Dedifferentiated amniotic fluid mesenchymal stem cell (primary cell): ENCODE data around the gene GSTM5.
"Not testable (repeated sequence)": the region's sequence is repeated elsewhere in the genome, so short reads cannot be mapped to it uniquely, and the experiment has no call there.

Source experiments
- DNase-seq: peaks from one replicate; pipeline ENCODE4 v3.0.0-alpha.2; 2016; ENCODE audit errors: extremely low spot score

Gene GSTM5

DNA sequence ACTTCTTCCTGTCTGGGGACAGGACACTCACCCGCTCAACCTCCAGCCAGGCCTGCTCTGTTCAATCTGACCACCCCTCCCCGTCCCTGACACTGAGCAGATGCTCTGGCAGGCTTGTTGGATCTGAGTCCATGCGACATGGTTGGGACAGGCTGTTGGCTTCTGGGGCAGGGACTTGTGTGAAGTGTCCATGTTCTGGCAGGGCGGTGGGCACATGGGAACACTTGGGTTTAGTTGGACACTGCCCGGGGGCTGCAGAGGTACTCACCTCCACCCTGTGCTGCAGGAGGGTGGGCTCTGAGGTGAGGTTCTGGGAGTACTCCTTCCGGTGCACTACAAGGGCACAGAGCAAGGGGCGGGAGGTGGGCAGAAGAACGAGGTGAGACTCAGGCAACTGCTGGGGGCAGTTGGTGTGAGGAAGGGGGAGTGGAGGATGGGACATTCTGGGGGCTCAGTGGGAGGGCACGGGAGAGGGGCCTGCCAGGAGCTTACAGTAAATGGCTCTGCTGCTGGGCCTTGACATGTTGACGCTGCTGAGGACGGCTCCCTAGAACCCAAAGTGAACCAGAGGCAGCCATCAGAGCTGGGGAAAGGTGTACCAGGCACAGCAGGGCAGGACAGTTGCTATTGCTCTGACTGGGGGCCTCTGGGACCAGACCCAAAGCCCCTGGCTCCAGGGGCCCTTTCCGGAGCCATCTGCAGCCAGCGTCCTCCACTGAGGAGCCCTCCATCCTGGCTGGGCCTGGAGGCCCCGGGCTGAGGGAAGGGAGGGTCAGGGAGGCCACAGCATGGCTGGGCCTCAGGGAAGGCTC, 49.4 kb downstream of the GSTM5 start:
- no peak for DNase-seq

DNA sequence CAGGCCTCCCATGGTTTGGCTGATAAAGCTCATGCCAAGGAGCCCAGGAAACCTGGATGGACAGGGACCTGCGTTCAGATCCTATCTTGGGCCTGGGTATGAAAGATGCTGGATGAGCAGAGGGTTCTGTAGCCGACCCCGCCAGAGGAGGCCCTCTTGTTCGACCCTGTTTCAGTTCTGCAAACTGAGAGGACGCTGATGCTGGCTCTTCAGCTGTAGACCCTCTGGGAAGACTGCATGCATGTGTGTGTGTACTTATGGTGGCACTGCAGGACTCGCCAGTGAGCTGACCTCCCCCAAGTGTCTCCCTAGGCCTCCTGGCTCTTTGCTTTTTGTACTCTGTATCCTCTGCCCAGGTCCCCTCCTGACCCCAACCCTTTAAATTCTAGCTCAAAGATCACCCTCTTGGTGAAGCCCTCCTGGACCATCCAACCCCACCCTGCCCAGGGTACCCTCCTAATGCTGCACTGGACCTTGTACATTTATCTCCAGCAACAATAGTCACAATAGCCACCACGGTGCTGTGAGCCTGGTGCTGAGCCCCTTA, 50.1 kb downstream of the GSTM5 start:
- DNase-seq: no peak

- DNase-seq: no peak
Measured at GRCh38 chr1:109762821-109763645, 51.0 kb downstream of the GSTM5 start.

DNA sequence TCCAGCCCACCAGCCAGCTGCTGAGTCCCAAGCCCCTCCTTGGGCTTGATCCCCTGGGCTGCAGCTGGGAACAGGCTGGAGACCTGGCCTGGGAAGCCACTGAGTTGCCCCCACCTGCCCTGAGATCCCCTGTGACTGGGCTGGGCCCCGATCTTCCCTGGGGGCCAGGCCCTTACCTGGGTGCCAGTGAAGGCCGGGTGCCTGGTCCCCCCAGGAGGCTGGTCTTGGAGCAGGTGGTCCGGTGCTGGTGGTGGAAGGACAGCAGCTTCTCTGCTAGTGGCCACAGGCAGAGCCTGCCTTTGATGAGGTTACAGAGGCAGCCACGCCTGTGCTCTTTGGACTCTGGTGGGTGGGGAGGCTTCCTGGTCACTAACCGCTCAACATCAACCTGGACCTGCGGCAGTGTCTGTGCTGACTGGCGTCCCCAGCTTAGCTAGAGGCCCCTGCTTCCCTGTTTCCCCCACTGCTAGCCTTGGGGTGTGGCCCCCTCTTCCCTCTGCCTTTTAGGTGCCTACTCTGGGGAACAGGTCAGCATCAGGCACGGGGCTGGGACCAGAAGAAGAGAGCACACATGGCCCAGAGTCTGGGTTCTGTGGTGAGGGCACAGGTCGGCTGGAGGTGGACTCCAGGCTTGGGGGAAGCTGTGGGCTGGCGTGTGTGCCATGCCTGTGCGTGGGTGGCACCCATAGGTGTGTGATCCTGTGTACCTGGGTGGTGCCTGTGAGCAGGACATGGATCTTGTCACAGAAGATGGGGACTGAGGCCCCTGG, 51.8 kb downstream of the GSTM5 start, which contains the start of gene EPS8L3:
TSS of gene EPS8L3 (minus strand) at position 278 of the 770 bp plus-strand sequence. CDS start 2,174 bp downstream, outside the sequence.
- no peak for DNase-seq

DNA sequence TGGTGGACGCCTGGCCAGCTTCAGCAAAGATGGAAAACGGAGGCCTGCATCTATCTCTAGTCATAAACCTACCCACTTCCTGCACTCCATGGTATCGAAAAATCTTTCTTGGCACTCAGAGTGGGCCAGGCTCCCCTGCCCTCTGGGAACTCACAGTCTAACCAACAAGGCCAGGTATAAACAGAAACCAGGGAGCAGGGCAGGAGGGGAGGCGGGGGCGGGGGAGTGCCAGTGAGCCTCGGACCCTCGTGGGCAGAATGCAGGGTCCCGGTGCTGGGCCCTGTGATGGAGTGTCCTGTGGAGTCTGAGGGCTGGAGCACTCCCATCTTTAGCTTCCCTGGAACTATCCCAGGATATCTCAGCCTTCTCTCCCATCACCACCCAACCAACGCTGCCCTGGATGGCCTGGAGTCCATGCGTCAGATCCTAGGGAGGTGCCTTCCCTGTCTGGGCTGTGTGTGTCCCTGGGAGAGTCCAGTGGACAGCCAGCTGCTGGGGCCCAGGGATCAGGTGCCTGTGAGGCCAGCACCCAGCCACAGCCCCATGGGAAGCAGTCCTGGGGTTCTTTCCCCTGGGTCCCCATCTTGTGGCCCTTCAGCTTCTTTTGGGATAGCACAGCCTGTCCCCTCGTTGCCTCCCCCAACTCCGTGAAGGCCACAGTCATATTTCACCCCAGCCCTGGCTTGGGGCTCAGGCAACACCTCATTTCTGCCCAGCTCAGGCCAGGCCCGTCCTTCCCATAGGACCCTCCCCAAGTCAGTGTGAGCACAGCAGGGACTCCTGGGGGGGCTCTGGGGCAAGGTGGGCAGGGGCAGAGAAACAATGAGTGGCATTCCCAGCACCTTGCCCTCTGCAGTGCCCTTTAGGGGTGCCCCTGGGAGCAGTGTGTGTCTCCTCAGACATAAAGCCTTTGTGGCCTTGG, 52.8 kb downstream of the GSTM5 start:
- DNase-seq: no peak

- no peak for DNase-seq
Measured at GRCh38 chr1:109765483-109765815, 53.4 kb downstream of the GSTM5 start.

DNA sequence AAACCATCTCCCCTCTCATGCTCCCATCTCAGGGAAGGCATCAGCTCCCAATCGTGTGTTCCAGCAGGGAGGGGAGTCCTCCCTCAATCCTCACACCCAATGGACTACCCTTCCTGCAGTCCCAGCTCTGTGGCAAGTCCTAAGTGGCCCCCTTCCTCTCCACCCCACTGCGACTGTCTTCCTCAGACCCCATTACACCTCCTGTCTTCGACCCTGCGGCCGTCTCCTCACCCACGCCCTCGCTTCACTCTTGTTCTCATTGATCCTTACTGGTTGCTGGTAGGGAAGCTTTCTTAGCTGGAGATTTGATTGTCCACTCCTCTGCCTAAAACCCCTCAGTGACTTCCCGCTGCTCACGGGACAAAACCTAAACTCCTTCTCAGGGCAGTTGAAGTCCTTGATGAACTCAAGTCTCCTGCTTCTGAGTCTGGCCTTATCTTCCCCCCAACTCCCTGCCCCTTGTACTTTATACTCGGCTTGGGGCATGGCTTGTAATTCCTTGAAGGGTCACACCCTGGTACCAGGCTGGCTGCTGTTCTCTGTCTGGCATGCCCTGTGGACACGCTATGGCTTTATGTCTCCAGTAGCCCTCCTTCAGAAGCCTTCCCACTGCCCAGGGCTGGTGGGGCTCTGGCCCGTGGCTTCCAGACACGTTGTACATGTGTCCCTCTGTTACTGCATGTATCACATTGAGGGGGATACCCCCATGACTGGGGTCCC, 54.0 kb downstream of the GSTM5 start:
- DNase-seq: no peak

DNA sequence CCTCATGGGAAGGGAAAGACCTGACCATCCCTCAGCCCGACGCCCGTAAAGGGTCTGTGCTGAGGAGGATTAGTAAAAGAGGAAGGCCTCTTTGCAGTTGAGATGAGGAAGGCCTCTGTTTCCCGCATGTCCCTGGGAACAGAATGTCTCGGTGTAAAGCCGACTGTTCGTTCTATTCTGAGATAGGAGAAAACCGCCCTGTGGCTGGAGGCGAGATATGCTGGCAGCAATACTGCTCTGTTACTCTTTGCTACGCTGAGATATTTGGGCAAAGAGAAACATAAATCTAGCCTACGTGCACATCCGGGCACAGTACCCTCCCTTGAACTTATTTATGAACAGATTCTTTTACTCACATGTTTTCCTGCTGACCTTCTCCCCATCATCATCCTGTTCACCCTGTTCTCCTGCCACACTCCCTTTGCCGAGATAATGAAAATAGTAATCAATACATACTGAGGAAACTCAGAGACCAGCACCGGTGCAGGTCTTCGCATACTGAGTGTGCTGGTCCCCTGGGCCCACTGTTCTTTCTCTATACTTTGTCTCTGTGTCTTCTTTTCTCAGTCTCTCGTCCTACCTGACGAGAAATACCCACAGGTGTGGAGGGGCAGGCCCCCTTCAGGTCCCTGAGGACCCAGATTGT, 55.1 kb downstream of the GSTM5 start:
- not testable (repeated sequence) for DNase-seq
